MM.1S (cell line): ENCODE measurements around the gene RSPH6A.

Source experiments
- CTCF ChIP-seq: fragments of 300-600 bp; sonication (generic); IDR thresholded peaks from 2 replicates; pipeline ENCODE4 v1.5.1; 2016; ENCODE audit warnings: antibody characterized with exemption, low read length, mixed read lengths
- EZH2 ChIP-seq: fragments of 300-600 bp; sonication (generic); optimal IDR thresholded peaks from 2 replicates; pipeline ENCODE3; 2017; ENCODE audit warnings: low read depth, mild to moderate bottlenecking, antibody characterized with exemption, low read length, mixed read lengths

GRCh38 chr19:45791744-45792469 lies 23.2 kb downstream of the RSPH6A start:
- TF ChIP-seq CTCF (no peak), EZH2 (no peak)
